ENCODE results near the gene NXPH2. TPM values are rescaled to one million over a fixed set of nuclear protein-coding genes. Genes with fewer than 3 reads are reported as not detected.

The NXPH2 gene
- total RNA-seq, 3 donors from 2014 or later: not detected

DNA sequence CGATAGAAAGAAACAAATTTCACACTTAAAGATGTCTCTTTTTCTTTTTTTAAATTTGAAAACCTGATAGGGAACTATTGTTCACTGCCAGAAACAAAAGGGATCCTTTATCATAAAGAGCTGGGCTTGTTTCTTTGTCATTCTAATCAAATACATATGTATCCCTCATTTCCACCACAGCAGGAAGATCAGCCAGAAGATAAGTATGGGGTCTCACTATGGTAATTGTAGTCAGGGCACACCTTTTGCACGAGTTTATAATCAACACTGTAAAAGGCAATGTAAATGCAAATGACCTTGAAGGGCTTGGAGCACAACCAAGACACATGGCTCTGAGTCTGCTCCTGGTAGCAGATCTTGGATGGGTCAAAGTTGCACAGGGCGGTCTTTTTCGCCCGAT, 109.5 kb downstream of the NXPH2 start:
- DNase-seq (ENCODE audit: low spot score in 2 of 2): no peak
- intact Hi-C loops (cut with DNase I; ENCODE audit: low total_unique reads): no loop called here
- no peaks in the 10 kb centered on the region for H3K27me3 ChIP-seq
- H3K36me3 ChIP-seq: no peaks in the 10 kb centered on the region
- H3K4me3 ChIP-seq: no peak overlapping the region
- H3K9me3 ChIP-seq: no peaks in the 10 kb centered on the region
- TF ChIP-seq, protein P1, sequence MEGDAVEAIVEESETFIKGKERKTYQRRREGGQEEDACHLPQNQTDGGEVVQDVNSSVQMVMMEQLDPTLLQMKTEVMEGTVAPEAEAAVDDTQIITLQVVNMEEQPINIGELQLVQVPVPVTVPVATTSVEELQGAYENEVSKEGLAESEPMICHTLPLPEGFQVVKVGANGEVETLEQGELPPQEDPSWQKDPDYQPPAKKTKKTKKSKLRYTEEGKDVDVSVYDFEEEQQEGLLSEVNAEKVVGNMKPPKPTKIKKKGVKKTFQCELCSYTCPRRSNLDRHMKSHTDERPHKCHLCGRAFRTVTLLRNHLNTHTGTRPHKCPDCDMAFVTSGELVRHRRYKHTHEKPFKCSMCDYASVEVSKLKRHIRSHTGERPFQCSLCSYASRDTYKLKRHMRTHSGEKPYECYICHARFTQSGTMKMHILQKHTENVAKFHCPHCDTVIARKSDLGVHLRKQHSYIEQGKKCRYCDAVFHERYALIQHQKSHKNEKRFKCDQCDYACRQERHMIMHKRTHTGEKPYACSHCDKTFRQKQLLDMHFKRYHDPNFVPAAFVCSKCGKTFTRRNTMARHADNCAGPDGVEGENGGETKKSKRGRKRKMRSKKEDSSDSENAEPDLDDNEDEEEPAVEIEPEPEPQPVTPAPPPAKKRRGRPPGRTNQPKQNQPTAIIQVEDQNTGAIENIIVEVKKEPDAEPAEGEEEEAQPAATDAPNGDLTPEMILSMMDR (IDR thresholded peaks at IDR 0.05): no peak
- TF ChIP-seq POLR2AphosphoS5 (IDR thresholded peaks at IDR 0.05) (no peak), POLR2A (IDR thresholded peaks at IDR 0.05) (no peak)
- H3K27ac ChIP-seq: no peak overlapping the region
- no peaks in the 10 kb centered on the region for H3K4me1 ChIP-seq

DNA sequence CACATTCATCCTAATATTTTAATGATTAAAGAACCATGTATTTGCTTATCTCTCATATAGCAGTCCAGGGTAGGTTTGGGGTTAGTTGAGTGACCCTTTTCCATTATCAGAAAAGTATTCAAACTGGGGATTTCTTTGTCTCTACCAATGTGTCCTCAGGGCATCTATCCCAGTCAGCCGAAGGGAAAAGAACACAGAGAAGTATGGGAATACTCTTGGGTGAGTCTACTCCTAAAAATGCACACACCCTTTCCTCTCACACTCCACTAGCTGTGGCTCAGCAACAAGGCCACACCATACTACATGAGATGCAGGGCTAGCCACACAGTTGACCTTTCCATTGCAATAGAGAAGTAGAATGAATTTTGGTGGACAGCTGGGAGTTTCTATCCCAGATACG, 114.3 kb downstream of the NXPH2 start:
- H3K9me3 ChIP-seq: no peaks in the 10 kb centered on the region
- TF ChIP-seq POLR2AphosphoS5 (IDR thresholded peaks at IDR 0.05) (no peak), POLR2A (IDR thresholded peaks at IDR 0.05) (no peak)
- TF ChIP-seq, protein P1 (IDR thresholded peaks at IDR 0.05): no peak
- H3K27ac ChIP-seq: no peak overlapping the region
- DNase-seq (ENCODE audit: low spot score in 2 of 2): no peak
- intact Hi-C loops (cut with DNase I; ENCODE audit: low total_unique reads): no loop called here
- H3K4me1 ChIP-seq: no peaks in the 10 kb centered on the region
- H3K36me3 ChIP-seq: no peaks in the 10 kb centered on the region
- no peak overlapping the region for H3K4me3 ChIP-seq
- H3K27me3 ChIP-seq: no peaks in the 10 kb centered on the region

DNA sequence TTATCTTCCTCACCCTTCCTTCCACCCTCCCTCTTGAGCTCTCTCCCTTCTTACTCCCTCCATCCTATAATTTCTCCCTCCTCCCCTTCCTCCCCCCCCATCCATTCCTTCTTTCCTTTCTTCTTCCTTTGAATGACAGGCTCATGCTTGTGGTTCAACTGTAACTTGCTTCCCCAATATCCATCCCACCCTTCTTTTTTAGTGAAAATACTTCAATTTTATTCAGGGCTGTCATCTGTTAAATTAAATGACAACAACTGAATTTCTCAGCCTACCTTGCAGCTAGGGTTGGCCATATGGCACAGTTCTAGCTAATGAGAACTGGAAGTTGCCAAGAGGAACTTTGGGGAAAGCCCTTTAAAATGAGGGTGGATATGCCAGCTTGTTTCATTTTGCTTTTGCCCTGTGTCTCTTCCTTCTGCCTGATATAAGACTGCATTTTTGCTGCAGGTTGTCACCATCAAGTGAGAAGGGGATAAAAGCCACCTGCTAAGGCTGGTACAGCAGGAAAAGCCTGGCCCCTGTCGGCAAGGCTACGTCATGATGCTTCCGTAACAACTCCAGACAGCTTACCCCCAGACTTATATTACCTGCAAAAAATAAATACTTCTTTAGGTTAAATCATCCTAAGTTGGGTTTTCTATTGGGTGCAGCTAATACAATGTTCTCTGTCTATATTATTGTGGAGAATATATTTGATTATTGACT, 121.8 kb downstream of the NXPH2 start:
- Histone ChIP-seq H3K36me3 (no peaks in the 10 kb centered on the region), H3K4me1 (no peaks in the 10 kb centered on the region), H3K27me3 (no peaks in the 10 kb centered on the region), H3K9me3 (no peaks in the 10 kb centered on the region), H3K27ac (no peak overlapping the region), H3K4me3 (no peak overlapping the region)
- TF ChIP-seq, protein P1 (IDR thresholded peaks at IDR 0.05): no peak
- TF ChIP-seq POLR2A (IDR thresholded peaks at IDR 0.05): no peak
- no peak for TF ChIP-seq POLR2AphosphoS5 (IDR thresholded peaks at IDR 0.05)
- intact Hi-C loops (cut with DNase I; ENCODE audit: low total_unique reads): no loop called here
- no peak for DNase-seq (ENCODE audit: low spot score in 2 of 2)

DNA sequence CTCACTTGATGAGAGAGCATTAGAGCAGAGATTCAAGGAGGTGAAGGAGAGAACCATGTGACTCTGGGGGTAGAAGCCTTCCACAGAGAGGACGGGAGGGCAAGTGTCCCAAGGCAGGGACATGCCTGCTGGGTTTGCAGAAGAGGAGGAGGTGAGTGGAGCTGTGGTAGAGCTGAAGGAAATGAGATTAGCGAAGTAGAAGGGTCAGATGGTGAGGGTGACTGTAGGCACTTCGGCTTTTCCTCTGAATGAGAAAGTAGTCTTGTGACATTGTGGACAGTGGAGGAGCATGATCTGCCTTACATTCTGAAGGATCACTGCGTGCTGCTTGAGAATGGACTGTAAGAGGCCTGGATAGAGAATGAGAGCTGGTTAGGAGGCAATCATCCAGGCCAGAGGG, 126.0 kb downstream of the NXPH2 start:
- TF ChIP-seq, protein P1 (IDR thresholded peaks at IDR 0.05): no peak
- no peak for TF ChIP-seq POLR2AphosphoS5 (IDR thresholded peaks at IDR 0.05)
- TF ChIP-seq POLR2A (IDR thresholded peaks at IDR 0.05): no peak
- Histone ChIP-seq H3K4me3 (no peak overlapping the region), H3K4me1 (no peaks in the 10 kb centered on the region), H3K9me3 (no peaks in the 10 kb centered on the region), H3K27ac (no peak overlapping the region), H3K27me3 (no peaks in the 10 kb centered on the region), H3K36me3 (no peaks in the 10 kb centered on the region)
- intact Hi-C loops (cut with DNase I; ENCODE audit: low total_unique reads): no loop called here
- DNase-seq (ENCODE audit: low spot score in 2 of 2): no peak

DNA sequence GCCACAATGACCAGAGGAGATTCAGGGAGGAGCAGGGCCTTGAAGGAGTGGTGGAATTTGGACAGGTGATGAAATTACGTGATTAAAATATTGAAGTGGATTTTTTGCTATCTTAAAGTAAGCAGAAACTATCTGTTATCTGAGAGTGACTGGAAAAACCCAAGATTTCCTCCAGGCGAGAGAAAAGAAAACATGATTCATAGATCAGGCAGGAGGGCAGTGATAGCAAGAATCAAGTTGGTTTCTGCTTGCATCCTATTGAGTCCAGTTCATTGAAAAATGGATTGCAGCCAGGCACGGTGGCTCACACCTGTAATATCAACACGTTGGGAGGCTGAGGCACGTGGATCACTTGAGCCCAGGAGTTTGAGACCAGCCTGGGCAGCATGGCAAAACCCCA, 127.8 kb downstream of the NXPH2 start:
- Histone ChIP-seq H3K4me1 (no peaks in the 10 kb centered on the region), H3K27ac (no peak overlapping the region), H3K9me3 (no peaks in the 10 kb centered on the region), H3K36me3 (no peaks in the 10 kb centered on the region), H3K27me3 (no peaks in the 10 kb centered on the region), H3K4me3 (no peak overlapping the region)
- intact Hi-C loops (cut with DNase I; ENCODE audit: low total_unique reads): no loop called here
- DNase-seq (ENCODE audit: low spot score in 2 of 2): no peak
- TF ChIP-seq, protein P1 (IDR thresholded peaks at IDR 0.05): no peak
- TF ChIP-seq POLR2A (IDR thresholded peaks at IDR 0.05) (no peak), POLR2AphosphoS5 (IDR thresholded peaks at IDR 0.05) (no peak)
